NCI-H146 treated with DMSO at 0.1 percent for 48 hours (cell line): ENCODE results near the gene CYGB.

Source experiments
- DNase-seq: peaks from one replicate; lab custom pipeline; 2025; ENCODE audit not compliant: unreplicated experiment; lab: John Stamatoyannopoulos, UW

CYGB gene

DNA sequence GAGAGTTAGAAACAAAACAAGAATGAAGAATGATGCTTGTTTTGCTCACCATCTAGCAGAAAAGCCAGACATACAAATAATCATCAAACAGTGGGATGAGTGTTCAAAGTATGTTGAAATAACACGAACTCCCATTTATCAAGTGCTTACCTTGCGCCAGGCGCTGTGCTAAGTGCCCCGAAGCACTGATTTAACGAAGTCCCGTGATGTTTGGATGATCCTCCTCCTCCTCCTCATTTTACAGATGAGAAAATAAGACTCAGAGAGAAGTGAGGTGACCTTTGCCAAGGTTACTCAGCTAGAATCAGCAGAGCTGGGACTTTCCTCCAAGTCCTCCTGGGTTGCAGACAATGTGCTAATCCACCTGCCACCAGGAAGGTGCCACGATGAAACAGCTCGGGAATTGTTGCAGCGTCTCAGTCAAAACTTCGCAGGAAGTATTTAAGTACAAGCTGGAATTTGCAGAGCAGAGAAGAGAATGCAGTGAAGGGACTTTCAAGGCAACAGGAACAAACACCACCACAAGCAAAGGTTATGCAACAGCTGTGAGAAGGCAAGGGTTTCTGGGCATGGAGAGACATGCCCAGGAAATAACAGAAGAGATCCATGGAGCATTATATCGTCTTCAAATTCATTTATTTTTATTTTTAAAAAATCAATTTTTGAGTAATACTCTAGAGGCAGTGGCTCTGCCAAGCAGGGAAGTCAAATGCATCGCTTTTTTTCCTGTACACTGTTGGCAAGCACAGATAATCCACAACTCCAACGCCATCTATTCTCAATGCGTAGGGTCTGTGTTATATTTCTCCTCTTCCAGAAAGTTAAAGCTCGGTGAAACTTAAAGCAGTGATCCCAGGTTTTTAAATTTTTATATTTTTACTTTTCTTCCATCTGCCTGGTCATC, 13.5 kb upstream of the CYGB start:
- DNase-seq = no peak

- DNase-seq = no peak
Observed at GRCh38 chr17:76549539-76549938, 12.0 kb upstream of the CYGB start.

GRCh38 chr17:76549215-76549518, 11.7 kb upstream of the CYGB start:
- no peak for DNase-seq

DNA sequence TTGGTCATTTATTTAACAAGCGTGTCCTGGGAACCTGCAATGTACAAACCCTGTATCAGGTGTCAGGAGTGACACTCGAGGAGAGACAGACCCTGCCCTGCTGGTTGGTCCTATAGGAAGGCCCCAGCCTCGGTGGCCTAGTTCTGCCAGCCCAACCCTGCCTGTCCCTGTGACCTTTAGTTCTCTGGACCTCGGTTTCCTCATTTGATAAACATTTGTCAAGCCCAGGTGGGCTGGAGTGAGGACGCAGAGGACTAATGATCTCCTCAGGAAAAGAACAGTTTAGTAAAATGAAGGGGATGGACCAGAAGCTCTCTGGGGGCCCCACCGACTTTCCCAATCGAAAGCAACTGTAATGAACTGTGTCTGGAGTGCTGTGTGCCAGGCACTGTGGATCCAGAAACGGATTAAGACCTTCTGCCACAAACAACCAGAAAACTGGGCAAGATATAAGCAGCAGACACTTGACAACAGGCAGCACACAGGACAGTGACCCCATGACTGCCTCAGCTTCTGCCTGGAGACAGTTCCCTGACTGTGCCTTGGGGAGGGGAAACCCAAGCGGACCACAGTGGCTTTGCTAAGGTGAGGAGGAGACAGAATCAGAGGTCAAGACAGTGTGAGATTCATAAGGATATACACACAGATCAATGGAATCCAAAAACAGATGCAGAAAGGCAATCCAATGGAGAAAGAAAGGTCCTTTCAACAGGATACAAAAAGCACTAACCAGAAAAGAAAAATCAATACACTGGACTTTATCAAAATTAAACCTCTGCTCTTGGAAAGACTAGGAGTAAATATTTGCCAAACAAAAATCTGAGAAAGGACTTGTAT, 11.1 kb upstream of the CYGB start:
- no peak for DNase-seq

DNA sequence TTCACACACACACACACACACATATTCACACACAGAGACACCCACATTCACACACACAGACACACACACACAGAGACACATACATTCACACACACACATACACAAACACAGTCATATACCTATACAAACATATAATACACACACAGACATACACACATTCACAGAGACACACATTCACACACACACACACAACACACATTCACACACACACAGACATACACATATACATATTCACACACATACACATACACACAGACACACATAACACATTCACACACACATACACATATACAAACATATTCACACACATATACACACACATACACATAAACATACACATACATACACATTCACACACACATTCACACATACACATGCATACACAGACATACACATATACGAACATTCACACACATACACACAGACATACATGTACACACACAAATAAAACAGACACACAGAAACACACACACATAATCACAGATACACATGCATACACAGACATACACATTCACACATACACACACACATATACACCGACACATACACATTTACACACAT, 10.2 kb upstream of the CYGB start:
- DNase-seq = no peak

DNA sequence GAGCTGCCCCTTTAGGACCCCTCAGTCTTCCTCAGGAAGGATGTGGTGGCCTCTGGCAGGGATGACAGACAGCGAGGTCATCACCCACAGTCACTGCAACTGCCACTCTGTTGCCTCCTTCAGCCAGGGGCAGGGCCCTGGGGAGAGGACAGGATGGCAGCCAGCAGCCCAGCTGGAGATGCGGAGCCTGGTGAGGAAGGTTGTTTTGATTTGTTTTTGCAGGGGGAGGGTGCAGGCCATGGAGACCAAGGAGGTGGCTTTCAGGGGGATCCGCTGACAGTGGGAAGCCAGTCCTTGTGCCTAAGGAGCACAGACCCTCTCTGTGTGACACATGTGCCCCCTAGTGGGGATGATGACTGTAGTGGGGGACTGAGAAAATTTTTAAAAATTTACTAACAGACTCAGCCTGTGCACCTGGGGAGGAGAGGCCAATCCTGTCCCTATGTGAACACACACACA, 9.7 kb upstream of the CYGB start:
- peak; percentile 22 for DNase-seq

- DNase-seq = no peak
Observed at GRCh38 chr17:76546556-76547182, 9.2 kb upstream of the CYGB start.

- no peak for DNase-seq
Observed at GRCh38 chr17:76545918-76546555, 8.5 kb upstream of the CYGB start.

GRCh38 chr17:76544546-76545365, 7.2 kb upstream of the CYGB start:
- DNase-seq = no peak

GRCh38 chr17:76543826-76544545, 6.5 kb upstream of the CYGB start:
- peak; percentile 12 for DNase-seq

DNA sequence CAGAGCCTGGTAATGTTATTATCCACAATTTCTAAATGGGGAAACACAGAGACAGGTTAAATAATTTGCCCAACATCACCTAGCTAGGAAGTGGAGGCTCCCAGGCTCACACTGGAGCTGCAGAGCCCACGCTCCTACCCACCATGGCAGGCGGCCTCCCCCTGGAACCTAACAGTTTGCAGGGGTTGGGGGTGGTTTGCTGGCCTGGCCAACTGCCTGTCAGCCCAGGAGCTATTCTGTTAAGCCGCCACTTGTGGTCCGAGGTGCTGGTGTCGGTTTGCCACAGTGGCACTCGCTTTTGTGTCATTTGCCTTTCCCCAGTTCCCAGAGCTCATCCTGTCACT, 5.9 kb upstream of the CYGB start:
- no peak for DNase-seq

DNA sequence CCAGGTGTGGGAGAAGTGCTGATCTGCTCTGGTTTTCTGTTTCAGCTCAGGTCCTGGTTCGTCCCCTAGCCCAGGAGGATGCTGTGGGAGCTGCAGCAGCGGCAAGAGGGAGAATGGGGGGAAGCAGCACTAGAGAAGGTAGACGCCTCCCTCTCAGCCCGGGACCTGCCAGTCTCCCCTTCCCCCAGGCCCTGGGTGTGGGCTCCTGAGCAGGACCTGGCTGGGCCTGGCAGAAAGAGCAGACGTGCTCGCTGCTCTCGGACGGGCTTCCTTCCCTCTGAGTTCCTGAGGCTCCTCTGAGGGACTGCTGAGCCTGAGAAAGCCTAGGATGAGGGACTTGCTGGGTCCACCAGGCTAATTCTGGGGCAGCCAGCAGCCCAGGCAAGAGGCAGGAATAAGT, 5.5 kb upstream of the CYGB start:
- no peak for DNase-seq

GRCh38 chr17:76542566-76542971, 5.1 kb upstream of the CYGB start:
- no peak for DNase-seq

GRCh38 chr17:76541739-76542454, 4.4 kb upstream of the CYGB start:
- no peak for DNase-seq

DNA sequence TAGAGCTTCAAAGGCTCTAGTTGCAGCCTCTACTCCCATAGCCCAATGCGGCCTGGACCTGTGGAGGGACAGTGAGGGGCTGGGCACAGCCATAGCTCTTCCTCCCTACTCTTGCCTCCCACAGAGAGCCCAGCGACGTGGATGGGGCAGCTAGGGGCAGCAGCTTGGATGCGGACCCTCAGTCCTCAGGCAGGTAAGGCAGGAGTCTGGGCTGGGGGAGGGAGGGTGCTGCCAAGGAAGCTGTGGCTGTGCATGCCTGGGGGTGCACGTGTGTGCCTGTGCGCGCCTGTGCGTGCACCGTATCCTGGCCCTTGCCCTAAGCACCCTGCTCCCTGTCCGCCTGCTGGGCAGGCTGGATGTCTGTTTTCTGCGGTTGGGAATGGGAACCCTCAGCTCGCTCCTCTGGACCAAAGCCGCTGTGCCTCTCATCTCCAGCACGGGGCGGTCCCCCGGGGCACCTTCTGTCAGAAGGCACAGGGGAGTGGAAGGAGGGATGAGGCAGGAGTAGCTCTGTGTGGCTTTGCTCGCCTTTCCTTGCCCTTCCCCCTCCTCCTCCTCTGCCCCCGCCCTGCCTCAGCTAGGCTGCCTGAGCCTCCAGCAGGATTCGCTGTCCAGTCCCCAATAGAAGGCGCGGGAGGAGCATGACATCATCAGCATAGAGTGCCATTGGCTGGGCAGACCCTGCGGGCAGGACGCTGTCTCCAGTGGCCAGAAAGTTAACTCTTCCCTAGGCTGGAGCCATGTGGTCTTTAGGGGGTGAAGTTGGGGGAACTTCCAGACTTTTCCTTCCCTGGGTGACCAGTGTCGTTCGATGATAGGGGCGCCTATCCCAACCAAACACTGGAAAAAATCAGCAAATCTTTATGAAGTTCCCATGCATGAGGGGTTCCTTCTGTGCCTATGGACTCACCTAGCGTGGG, 3.1 kb upstream of the CYGB start:
- DNase-seq = peak; percentile 90

GRCh38 chr17:76539631-76540271, 2.2 kb upstream of the CYGB start, which contains the start of gene PRCD:
PRCD (plus strand) TSS chr17:76540044; CDS start chr17:76540142, 98 bp downstream.
- DNase-seq = no peak

GRCh38 chr17:76538941-76539570, 1.5 kb upstream of the CYGB start:
- DNase-seq = no peak
